Eye (tissue), 1 donor: ENCODE measurements around the gene DHX58.
"Not testable (repeated sequence)": the region's sequence is repeated elsewhere in the genome, so short reads cannot be mapped to it uniquely, and the experiment has no call there.

Experiments
- DNase-seq: peaks from one replicate; pipeline ENCODE4 v3.0.0-alpha.2; 2015

The DHX58 gene

DNA sequence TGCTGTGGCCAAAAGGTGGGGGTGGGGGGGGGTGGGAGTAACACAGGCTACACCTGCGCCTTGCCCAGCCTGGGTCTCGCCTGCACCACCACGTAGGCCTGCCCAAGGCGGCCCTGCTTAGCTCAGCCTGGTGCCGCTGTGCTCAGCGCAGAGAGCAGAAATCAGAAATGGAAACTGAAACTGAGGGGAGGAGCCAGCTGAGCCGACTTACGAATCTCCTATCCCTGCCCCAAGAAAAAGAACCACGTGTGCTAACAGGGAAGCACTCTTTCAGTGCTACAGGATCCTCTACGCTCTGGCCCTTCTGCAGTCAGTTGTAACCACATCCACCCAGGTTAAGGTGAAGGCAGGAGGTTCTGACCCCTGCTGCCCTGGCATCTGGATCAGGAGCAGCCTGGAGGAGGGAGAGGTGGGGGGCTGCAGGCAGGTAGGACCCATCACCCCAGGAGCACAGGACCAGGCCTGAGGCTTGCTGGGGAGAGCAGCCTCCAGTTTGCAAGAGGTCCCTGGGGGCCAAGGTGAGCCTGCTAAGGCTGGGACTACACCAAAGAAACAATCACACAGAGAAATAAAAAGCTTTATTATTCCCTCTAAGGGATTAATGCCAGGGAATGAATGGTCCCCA is at the start of gene DHX58:
TSS of gene DHX58 (minus strand) at position 163 of the 625 bp plus-strand sequence. CDS start 822 bp downstream, outside the sequence.
- peak; percentile 68 for DNase-seq

DNA sequence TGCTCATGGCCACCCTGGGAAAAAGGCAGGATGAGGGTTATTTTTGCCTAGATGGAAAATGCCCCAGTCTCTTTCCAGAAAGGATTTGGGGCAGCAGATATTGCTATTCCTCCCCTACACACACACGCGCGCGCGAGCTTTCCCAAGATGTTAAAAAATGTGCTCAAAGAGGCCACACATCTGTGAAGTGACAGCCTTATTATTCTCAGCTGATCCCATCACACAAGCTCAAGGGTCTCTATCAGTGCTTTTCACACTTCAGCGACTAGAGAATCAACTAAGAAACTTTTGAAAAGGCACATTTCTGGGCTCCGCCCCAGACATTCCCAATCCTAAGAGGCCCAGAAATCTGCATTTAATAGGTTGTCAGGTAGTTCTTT is 48.0 kb upstream of the DHX58 start:
- no peak for DNase-seq

DNA sequence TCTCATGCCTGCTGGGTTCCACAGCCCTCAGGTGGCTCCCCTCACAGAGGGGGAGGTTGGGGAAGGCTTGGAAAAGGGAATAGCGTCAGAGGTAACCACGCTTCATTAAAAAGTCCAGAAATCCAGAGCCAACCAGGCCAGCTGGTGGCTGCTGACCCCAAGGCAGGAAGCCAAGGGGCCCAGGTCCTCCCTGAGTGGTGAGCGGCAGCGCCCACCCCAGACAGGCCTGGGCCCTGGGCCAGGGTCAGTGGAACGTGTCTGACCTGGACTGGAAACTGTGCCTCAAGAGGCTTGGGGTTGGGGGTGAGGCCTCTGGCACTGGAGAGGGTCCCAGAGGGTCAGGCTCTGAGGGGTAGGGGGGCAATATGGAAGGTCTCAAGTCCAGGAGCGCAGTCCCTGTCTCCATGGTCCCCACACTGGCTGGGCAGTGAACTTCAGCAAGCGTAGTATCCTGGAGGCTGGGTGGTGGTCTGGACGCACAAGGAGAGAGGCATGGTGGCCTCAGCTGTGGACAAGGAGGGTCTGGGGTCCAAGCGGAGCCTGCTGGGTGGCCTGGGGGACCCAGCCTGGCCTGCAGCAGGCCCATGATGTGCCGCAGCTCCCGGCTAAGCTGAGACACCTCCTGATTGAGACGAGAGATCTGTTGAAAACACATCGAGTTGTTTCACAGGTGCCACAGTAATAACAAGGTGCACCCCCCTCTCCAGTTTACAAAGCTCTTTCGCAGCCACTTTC is 47.4 kb upstream of the DHX58 start:
- no peak for DNase-seq

DNA sequence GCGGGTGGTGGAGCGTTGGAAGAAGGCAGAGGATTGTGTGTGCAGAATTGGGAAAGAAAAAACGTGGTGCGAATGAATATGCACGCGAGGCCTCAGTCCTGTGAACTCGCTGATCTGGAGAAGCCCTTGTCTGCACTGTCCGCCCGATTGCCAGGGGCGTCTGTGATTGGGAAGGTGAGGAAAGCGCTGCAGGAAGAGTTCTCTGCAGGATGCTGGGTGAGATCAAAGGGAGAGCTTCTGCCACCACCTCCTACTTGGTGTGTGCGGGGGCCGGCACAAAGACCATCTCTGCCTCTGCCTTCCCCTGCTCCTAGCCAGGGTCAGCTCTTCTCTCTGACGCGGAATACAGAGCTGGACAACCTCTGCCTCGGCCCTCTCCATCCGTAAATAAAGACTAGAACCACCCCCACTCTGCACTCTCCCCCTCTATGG is 43.1 kb upstream of the DHX58 start:
- peak; percentile 34 for DNase-seq

DNA sequence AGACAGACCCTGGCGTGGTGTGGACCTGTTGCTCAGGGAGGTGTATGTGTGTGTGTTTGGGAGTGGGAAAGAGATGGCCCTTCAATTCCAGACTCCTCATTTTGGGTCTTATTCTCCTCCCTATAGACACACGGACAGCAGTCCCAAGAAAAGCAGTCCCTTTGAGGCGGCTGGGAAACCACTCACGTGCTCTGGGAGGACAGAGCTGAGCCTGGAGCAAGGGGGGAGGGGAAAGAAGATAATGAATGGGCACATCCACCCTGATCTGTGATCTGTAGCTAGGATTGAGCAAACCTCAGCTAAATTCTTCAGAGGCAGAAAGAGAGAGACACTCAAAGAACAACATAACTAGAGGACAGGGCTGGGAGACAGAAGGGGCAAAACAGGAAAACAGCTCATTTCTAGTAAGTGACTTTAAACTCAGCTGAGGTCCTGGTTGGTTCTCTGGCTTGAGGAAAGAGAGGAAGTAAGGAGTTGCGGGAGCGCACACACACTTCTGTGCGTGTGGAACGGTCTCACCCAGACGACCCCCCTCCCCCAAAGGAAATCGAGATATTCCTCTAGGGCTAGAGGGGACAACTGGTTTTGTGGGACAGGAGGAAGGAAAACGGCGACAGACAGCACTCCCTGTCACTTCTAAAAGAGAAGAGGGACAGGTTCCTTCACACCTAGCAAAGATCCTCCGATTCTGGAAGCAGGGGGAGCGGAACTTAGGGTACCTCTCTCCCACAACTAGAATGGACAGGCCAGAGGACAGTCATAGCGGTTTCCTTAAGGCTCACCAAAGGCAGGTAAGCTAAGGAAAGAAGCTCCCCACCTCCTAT is 41.6 kb upstream of the DHX58 start:
- no peak for DNase-seq

DNA sequence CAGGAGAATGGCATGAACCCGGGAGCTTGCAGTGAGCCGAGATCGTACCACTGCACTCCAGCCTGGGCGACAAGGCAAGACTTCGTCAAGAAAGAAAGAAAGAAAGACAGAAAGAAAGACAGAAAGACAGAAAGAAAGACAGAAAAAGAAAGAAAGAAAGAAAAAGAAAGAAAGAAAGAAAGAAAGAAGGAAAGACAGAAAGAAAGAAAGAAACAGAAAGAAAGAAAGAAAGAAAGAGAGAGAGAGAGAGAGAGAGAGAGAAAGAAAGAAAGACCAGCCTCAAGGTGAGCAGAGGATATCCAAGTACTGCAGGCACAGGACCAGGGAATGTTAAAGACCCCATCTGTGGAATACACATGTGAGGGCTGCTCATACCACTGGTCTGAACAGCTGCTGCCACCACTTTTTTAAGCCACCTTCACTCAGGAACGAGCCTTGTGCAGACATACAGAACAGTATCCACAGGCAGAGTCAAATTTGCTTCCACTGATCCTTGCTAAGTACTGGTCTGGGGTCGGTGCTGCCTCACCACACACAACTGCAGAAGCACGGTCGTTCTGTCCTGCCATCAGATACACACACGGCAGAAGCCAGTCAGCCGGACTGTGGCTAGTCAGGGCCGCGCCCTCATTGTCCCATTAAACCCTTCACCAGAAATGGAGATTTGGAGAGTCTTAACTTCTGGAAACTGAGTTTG is 34.5 kb upstream of the DHX58 start:
- no peak for DNase-seq

DNA sequence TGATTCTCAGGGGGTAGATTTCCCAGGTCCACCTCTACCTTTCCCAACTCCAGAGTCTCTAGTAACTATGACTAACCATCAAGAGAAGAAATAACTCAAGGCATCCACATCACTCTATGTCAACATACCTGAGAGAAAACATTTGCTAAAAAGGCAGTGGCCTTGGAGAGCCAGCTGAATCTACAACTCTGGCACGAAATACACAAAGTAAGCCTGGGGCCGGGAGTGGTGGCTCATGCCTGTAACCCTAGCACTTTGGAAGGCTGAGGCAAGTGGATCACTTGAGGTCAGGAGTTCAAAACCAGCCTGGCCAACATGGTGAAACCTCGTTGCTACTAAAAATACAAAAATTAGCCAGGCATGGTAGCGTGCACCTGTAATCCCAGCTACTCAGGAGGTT is 30.6 kb upstream of the DHX58 start:
- DNase-seq = not testable (repeated sequence)

DNA sequence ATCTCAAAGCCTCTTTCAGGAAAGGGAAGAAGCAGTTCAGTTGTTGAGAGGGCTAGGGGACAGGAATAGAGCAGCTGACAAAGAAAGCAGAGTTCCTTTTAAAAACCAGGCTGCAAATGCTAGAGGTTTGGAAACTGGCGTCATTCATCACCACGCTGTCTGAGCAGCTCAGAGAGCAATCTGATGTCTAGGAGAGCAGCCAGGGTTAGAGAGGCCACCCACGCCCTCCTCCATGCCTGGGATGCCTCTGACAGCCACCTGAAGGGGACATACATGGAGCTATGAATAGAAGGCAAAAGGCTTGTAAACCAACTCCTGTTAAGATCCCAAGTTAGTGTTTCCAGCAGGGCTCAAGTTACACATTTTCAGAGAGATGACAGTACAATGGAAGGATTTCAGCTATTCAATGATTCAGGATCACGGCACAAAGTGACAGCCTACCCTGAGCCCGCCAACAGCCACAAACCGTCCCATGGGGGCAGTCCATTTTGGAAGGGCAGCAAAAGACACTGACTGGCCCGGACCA is 29.9 kb upstream of the DHX58 start:
- no peak for DNase-seq

DNA sequence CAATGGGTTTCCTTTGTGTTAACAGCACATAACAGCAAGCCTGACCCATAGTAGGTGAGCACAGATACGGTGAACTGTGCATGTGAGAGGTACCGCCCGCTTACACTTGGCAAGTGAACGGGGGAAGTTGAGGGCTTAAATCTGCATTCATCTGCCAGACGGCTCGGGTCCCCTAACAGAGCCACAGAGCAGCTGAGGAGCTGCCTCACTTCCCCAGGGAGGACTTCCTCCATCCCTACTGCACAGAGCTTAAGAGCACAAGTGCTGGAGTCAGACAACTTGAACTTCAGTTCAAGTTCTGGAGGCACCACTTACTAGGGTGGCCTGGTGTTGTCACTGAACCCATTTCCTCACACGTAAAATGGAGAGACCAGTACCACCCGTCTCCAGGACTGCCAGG is 28.9 kb upstream of the DHX58 start:
- DNase-seq = no peak

DNA sequence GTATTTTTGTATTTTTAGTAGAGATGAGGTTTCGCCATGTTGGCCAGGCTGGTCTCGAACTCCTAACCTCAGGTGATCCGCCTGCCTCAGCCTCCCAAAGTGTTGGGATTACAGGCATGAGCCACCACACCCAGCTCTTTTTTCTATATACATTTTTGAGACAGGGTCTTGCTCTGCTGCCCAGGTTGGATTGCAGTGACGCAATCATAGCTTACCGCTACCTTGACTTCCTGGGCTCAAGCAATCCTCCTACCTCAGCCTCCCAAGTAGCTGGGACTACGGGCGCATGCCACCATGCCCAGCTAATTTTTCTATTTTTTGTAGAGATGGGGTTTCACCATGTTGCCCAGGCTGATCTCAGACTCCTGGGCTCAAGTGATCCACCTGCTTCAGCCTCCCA is 28.2 kb upstream of the DHX58 start:
- DNase-seq = not testable (repeated sequence)

DNA sequence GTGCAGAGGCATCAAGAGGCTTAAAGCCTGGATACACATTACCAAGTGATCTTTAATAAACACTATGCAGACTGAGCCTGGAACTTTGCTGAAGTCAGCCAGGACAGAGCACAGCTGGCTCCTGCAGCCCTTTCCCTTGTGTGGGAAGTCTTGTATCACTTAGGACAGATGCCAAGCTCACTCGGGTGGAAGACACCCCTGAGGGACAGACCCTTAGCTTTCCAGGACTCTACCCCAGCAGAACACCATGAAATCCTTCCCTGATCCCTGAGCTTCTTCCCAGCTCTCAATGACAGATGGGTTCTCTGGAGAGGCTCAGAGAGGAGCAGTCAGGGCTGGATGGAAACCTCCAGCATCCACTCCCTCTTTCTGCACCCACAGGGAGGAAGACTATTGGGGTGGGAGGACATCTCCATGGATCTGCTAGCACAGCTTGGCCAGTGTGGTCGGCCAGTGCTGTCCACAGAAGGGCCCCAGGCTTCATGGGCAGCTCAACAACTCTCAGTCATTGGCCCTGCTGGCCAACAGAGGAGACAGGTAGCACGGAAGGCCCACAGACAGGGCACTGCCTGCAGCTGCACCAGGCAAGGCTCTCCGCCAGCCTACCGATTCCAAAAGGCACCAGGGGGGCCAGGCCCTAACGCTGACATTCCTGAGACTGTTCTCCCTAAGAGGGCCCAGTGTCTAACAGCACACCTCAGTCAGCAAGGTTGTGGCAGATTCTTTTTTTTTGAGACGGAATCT is 26.4 kb upstream of the DHX58 start:
- peak; percentile 37 for DNase-seq

DNA sequence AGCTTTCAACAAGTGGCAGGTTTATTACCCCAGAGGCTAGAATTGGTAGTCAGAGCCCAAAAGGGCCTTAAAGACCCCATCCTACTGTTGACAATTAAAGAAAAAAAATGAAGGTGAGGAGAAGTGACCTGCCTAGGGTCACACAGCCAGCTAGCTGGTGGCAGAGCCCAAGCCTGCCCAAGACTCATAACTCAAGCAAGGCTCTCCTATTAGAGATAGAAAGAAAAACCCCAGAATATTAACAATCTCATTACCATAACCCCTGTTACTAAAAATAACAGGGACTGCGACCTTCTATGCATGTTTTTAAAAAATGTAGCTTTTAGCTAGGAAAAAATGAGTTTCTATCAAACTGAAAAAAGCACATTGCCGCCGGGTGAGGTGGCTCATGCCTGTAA is 24.1 kb upstream of the DHX58 start:
- DNase-seq = no peak

DNA sequence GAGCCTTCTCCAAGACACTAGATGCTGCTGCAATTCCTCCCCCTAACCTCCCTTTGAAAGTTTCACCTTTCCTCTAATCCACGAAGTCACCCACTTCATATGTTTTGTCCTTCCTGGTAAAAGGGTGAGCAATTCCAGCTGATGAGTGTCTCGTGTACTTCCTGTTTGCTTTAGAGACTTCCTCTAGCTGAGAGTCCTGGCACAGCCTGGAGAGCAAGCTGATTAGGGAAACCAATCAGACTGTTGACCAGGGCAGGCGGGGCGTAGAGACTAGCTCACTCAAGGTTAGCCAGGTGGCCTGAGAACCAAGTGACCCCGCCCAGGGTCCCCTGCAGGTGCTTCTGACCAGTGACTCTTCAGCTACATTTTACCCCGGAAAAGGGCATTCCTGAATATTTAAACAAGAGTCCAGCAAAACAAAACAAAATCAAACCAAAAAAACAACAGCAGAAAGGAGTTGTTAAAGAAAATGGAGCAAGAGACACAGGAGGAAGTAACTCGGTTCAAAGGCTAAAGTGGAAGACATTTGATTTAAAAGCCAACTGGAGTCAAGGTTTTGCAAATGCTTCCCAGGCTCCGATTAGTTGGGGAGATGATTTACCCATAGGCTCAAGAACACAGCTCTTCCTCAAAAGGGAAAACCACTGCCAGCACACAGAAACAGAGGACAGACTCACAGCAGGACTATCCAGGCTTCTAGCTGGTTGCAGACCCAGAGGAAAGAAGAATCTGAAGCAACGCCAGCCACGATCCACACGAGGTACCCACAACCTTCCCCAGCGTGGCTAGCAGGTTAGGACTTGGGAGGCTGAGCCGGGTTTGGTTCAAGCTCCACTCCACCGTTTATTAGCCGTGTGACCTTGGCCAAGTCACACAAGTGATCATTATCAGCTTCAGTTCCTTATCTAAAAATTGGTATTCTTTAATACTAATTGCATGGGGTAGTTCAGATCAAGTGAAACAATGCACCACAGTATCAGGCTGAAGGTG is 23.4 kb upstream of the DHX58 start:
- DNase-seq = no peak

DNA sequence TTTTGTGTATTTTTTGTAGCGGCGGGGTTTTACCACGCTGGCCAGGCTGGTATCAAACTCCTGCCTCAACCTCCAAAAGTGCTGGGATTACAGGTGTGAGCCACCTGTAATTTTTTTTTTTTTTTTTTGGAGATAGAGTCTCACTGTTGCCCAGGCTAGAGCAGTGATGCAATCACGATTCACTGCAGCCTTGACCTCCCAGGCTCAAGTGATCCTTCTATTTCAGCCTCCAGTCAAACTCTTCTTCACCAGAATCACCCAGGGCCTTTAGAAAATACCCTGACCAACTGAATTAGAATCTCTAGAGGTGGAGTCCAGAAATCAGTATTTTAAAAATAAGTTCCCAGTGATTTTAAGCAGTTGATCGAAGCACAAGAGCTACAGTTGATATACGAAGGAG is 22.6 kb upstream of the DHX58 start:
- DNase-seq = no peak

DNA sequence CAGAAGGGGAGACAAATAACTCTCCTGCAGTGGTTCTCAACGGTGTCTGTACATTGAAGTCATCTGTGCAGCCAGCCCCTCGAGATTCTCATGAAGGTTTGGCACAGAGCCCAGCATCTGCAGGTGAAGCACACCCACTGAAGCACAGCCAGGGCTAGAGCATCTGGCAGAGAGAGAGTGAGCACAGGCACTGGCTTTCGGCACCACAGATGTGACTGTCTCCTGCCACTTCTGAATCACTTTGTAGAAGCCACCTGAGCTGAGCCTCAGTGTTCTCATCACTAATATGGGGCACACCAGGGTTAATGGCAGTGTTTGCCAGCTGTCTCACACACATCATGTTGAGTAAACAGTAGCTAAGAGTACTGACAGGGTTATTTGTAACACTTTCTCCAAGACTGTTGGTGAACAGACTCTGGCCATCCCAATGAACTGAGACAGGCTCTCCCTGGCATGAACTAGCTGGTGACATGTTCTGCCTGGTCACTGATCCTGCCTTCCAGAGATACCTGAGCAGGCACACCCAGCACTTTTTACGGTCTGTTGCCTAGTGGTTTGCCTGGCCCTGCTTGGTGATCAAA is 21.0 kb upstream of the DHX58 start:
- DNase-seq = no peak

DNA sequence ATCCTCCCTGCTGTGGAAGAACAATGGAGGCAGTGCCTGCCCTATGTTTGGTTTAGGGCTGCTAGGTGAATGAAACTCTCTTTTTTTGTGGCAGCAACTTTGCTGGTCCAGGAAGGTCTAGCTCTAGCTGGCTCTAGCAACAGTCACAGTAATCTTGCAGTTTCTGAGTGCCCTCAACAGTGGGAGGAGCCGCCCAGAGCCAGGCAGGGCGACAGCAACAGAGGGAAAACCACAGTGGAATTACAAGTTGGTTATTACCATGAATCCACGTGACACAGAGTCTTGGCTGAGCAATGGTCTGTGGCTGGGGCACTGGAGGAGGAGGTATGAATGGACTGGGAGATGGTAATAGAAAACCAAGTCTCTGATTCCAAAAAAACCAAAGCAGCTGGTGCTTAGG is 20.4 kb upstream of the DHX58 start:
- DNase-seq = no peak

DNA sequence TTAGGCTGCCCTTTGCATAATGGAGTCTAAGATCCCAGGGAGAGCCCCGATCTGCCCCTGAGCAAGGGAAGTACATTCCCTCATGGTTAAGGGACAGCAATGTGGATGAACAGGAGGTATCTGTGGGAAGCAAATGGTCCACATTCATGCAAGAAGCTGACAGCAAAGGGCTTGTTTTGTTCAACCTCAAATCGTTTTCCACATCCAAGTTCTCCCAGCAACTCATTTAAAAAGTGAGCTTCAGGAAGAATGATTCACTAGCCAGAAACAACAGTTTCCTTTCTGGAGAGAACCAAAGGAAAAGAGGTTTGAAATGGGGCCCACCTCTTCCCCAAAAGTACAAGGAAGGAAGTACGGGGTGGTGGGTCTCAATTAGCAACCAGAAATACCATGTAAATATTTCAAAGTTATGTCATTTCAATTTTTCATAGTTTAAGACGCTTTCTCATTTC is 19.5 kb upstream of the DHX58 start:
- no peak for DNase-seq

DNA sequence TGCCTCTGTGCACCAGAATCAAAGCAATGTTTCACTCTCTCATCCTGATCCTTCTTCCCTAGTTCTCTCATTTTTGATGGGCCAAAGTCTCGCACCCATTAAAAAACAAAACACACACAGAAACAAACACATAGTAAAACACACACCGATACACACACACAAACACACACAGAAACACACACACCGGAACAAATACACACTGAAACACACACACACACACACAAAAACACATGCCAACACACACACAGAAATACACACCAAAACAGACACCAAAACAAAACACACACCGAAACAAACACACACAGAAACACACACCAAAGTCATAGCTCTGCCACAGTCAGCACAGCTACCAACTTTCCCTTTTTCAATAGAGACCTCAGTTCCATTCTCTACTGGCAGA is 18.7 kb upstream of the DHX58 start:
- DNase-seq = no peak

DNA sequence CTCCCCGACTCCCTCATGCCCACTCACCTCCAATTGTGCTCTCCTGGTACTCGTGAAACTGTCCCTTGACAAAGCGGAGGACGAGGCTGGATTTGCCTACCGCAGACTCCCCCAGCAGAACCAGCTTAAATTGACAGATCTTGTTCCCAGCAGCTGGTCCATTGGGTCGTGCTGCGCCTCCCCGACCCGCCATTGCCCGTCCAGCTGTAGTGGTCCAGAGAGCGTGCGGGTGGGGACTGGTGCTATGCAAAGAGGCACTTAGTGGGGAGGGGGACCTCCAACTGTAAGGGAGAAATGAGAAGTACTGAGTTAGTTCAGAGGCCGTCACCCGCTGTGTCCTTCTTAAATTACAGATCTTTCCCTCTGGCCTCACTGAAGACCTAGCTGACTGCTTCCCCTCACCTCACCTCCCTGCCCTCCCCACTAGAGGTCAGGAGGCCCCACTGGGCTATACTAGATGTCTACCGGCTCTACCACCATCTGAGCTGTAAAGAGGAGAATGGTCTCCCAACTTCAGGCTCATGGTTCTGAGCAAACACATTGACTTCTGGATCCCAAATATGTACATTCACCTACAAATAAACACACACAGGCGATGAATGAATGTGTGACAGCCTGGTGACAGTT is 17.9 kb upstream of the DHX58 start:
- DNase-seq = no peak
